Keratinocyte (primary cell): ENCODE measurements around the gene MYO1D. TPM values are rescaled to one million over a fixed set of nuclear protein-coding genes. Genes with fewer than 3 reads are reported as not detected.

Experiments
- DNase-seq: peaks from one replicate; pipeline ENCODE4 v3.0.0-alpha.2; 2011; ENCODE audit warnings: low read depth, missing footprints, low spot score
- FAIRE-seq: peaks from 2 replicates; lab custom pipeline; 2011; peaks lifted over from hg19 to GRCh38; lab: Jason Lieb, UNC
- H2AFZ ChIP-seq: 2 replicates; pipeline ENCODE4 v1.6.0; 2012; ENCODE audit warnings: low read length, control low read depth, inconsistent platforms; ENCODE audit not compliant: control insufficient read depth
- H3K27ac ChIP-seq: 2 replicates; pipeline ENCODE4 v1.5.1; 2011; ENCODE audit warnings: low read length; ENCODE audit not compliant: control insufficient read depth, insufficient read depth
- H3K27me3 ChIP-seq: 3 replicates; pipeline ENCODE4 v1.6.0; 2011; ENCODE audit warnings: low read length; ENCODE audit not compliant: control insufficient read depth, insufficient read depth; ENCODE audit errors: extremely low read depth
- H3K36me3 ChIP-seq, 2 experiments: 2 replicates in 1 of 2; 3 replicates in 1 of 2; pipeline ENCODE4 v1.5.1; 2011; ENCODE audit warnings: low read length in 2 of 2, mild to moderate bottlenecking in 1 of 2; ENCODE audit not compliant: control insufficient read depth in 2 of 2, insufficient read depth in 2 of 2; ENCODE audit errors: extremely low read depth in 1 of 2
- H3K4me1 ChIP-seq: 3 replicates; pipeline ENCODE4 v1.5.1; 2011; ENCODE audit warnings: low read length; ENCODE audit not compliant: control insufficient read depth, insufficient read depth; ENCODE audit errors: extremely low read depth
- H3K4me2 ChIP-seq: 3 replicates; pipeline ENCODE4 v1.6.0; 2011; ENCODE audit warnings: low read depth, low read length; ENCODE audit not compliant: control insufficient read depth, insufficient read depth; ENCODE audit errors: extremely low read depth
- H3K4me3 ChIP-seq, 3 experiments: fragments of 200-600 bp in 1 of 3; sonication (generic) in 1 of 3; 2 replicates in 2 of 3; 3 replicates in 1 of 3; pipeline ENCODE4 v1.5.1; 2011 to 2016; ENCODE audit warnings: low read length in 3 of 3, mild to moderate bottlenecking in 3 of 3, control low read depth in 2 of 3, inconsistent platforms in 1 of 3, low read depth in 1 of 3, mixed read lengths in 1 of 3, mixed run types in 1 of 3, moderate library complexity in 1 of 3; ENCODE audit not compliant: control insufficient read depth in 2 of 3, insufficient read depth in 2 of 3; ENCODE audit errors: extremely low read depth in 1 of 3
- H3K79me2 ChIP-seq: 2 replicates; pipeline ENCODE4 v1.6.0; 2012; ENCODE audit warnings: low read length; ENCODE audit not compliant: control insufficient read depth, insufficient read depth
- H3K9ac ChIP-seq: 3 replicates; pipeline ENCODE4 v1.6.0; 2011; ENCODE audit warnings: low read length; ENCODE audit not compliant: control insufficient read depth, insufficient read depth; ENCODE audit errors: extremely low read depth
- H3K9me1 ChIP-seq: 3 replicates; pipeline ENCODE4 v1.6.0; 2011; ENCODE audit warnings: low read length; ENCODE audit not compliant: control insufficient read depth, insufficient read depth; ENCODE audit errors: extremely low read depth
- H3K9me3 ChIP-seq: 2 replicates; pipeline ENCODE4 v1.5.1; 2012; ENCODE audit warnings: low read depth, low read length; ENCODE audit not compliant: control insufficient read depth
- H4K20me1 ChIP-seq: 3 replicates; pipeline ENCODE4 v1.6.0; 2011; ENCODE audit warnings: low read length; ENCODE audit not compliant: control insufficient read depth, insufficient read depth; ENCODE audit errors: extremely low read depth
- EZH2 ChIP-seq: IDR thresholded peaks from one replicate; pipeline ENCODE4 v1.6.1; 2012; ENCODE audit warnings: inconsistent platforms, mild to moderate bottlenecking, low read length, moderate library complexity
- dilution Hi-C: fragments of 300-500 bp; cut with MboI; formaldehyde crosslinking; loops from one replicate; pipeline ENCODE4 v1.7.0; 2020; ENCODE audit warnings: low sequenced_read_pairs; ENCODE audit not compliant: extremely low pct_ligation_motif_present
- polyA plus RNA-seq, 5 experiments: library from polyadenylated mRNA; depleted of rRNA in 3 of 5; stranded (reverse) in 3 of 5; stranded (forward) in 1 of 5; unstranded in 1 of 5; fragments of >200 nt; gene quantifications; 1 replicate in 1 of 5; 2 replicates in 3 of 5; 3 replicates in 1 of 5; pipeline versions ENCODE4 v1.2.1 to v1.2.3, GENCODE V29; 2011 to 2012; ENCODE audit warnings: missing spikeins in 2 of 5, low read depth in 1 of 5, low replicate concordance in 1 of 5
- TF ChIP-seq, protein P1 (sequence below), 3 experiments: IDR thresholded peaks in 1 of 3; conservative IDR thresholded peaks in 1 of 3; optimal IDR thresholded peaks in 1 of 3; 2 replicates in 2 of 3; 3 replicates in 1 of 3; pipeline versions ENCODE3 to v1.5.1; 2011; ENCODE audit warnings: low read length in 3 of 3, mild to moderate bottlenecking in 3 of 3, moderate library complexity in 2 of 3, control low read depth in 1 of 3, inconsistent platforms in 1 of 3; ENCODE audit not compliant: insufficient read depth in 2 of 3; ENCODE audit errors: extremely low read depth in 1 of 3

MYO1D gene
- polyA plus RNA-seq, 1 donor (not counting 4 experiments of a cell fraction or from before 2014, with no cell fraction given): 33.7 TPM

DNA sequence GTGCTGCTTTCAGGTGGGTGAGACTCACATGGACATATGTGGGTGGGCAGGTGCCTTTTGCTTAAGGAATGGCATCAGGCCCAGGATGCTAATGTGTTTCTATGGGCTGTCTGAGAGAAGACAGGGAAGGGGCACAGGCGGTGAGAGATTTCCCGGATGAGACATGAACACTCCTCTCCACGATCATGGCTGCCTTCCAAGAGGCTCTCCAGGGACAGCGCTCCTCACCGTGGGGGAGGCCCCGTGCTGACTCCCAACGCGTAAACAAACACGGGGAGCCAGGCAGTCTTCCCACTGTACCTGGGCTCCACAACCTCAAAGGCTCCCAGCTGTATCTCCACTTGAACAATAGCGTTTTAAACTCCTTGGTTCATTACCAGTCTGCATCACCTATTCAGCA is 347.3 kb downstream of the MYO1D start:
- H2AFZ ChIP-seq: no peak overlapping the region
- dilution Hi-C loops: no loop called here
- no peaks in the 10 kb centered on the region for H4K20me1 ChIP-seq
- TF ChIP-seq EZH2: no peak
- TF ChIP-seq, protein P1, sequence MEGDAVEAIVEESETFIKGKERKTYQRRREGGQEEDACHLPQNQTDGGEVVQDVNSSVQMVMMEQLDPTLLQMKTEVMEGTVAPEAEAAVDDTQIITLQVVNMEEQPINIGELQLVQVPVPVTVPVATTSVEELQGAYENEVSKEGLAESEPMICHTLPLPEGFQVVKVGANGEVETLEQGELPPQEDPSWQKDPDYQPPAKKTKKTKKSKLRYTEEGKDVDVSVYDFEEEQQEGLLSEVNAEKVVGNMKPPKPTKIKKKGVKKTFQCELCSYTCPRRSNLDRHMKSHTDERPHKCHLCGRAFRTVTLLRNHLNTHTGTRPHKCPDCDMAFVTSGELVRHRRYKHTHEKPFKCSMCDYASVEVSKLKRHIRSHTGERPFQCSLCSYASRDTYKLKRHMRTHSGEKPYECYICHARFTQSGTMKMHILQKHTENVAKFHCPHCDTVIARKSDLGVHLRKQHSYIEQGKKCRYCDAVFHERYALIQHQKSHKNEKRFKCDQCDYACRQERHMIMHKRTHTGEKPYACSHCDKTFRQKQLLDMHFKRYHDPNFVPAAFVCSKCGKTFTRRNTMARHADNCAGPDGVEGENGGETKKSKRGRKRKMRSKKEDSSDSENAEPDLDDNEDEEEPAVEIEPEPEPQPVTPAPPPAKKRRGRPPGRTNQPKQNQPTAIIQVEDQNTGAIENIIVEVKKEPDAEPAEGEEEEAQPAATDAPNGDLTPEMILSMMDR (optimal IDR thresholded peaks at IDR 0.05 in 1 of 3, IDR thresholded peaks at IDR 0.05 in 1 of 3, conservative IDR thresholded peaks at IDR 0.05 in 1 of 3; ENCODE audit: extremely low read depth in 1 of 3, insufficient read depth in 2 of 3, low read length in 3 of 3): no peak
- H3K27ac ChIP-seq: no peak overlapping the region
- no peaks in the 10 kb centered on the region for H3K9me3 ChIP-seq
- no peaks in the 10 kb centered on the region for H3K4me1 ChIP-seq
- H3K9me1 ChIP-seq: no peaks in the 10 kb centered on the region
- H3K4me3 ChIP-seq: no peak overlapping the region
- no peak overlapping the region for H3K4me2 ChIP-seq
- H3K9ac ChIP-seq: no peak overlapping the region
- H3K27me3 ChIP-seq: no peaks in the 10 kb centered on the region
- no peak for FAIRE-seq
- DNase-seq: no peak
- H3K79me2 ChIP-seq: no peaks in the 10 kb centered on the region
- H3K36me3 ChIP-seq: no peaks in the 10 kb centered on the region

DNA sequence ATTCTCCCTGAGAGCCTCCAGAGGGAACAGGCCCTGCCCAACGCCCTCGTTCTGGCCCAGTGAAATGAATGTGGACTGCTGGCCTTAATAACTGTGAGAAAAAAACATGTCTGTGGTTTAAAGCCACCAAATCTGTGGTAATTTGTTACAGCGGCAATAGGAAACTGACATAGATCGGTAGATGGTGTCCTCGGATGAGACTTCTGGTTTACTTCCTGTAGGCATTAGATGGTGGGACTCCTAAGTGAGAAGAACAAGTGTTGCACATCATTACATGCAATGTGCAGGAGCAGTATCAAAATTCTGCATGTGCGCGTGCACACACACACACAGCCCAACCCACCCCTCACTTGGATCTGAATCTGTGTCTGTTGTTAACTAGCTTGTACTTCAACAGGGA is 348.1 kb downstream of the MYO1D start:
- no peaks in the 10 kb centered on the region for H3K9me3 ChIP-seq
- no peaks in the 10 kb centered on the region for H4K20me1 ChIP-seq
- no peaks in the 10 kb centered on the region for H3K27me3 ChIP-seq
- no peak overlapping the region for H3K4me2 ChIP-seq
- H3K79me2 ChIP-seq: no peaks in the 10 kb centered on the region
- DNase-seq (no peak), FAIRE-seq (no peak)
- H3K36me3 ChIP-seq: no peaks in the 10 kb centered on the region
- no peak overlapping the region for H2AFZ ChIP-seq
- dilution Hi-C loops: no loop called here
- H3K9me1 ChIP-seq: no peaks in the 10 kb centered on the region
- H3K4me3 ChIP-seq: no peak overlapping the region
- TF ChIP-seq, protein P1 (optimal IDR thresholded peaks at IDR 0.05 in 1 of 3, IDR thresholded peaks at IDR 0.05 in 1 of 3, conservative IDR thresholded peaks at IDR 0.05 in 1 of 3; ENCODE audit: extremely low read depth in 1 of 3, insufficient read depth in 2 of 3, low read length in 3 of 3): no peak
- TF ChIP-seq EZH2: no peak
- H3K27ac ChIP-seq: no peak overlapping the region
- H3K9ac ChIP-seq: no peak overlapping the region
- H3K4me1 ChIP-seq: no peaks in the 10 kb centered on the region
